ENCODE measurements around the gene RBFOX1.

Gene RBFOX1

DNA sequence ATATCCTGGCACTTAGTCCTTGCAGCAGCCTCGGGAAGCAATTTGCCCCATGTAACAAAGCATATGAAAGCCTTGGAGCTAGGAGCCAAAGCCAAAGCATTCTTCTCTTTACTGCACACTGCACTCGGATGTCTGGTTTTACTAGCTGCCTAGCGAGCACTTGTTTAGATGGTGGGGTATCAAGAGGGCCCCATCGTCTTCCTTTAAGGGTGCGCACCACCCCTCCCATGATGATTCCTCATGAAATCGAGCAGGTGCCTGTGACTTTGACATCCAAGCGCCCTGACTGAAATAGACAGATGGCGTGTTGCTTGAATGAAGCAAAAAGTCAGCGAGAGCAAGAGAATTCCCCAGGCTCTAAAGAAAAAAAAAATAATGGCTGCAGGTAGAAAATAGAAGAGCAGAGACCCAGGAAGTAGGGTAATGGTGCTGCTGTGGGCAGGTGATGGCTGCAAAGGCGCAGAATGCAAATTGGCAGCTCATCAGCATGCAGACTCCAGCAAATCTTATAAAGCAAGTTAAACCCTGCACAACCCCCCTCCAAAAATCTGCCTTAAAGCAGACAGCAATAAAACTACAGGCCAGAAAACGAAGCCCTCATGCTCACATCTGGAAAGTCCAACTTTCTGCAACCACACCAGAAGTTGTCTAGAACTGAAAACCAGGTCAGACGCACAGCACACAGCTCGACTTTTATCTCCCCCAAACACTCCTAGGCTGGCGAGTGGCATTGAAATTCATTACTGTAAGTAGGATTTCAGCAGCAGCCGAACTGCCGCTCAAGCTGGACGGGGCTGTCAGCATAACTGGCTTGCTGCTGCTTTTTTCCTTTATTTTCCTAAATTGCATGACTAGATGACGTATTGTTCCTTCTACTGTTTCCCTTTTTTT, 384.3 kb downstream of the RBFOX1 start:
- DNase-seq = no peak

DNA sequence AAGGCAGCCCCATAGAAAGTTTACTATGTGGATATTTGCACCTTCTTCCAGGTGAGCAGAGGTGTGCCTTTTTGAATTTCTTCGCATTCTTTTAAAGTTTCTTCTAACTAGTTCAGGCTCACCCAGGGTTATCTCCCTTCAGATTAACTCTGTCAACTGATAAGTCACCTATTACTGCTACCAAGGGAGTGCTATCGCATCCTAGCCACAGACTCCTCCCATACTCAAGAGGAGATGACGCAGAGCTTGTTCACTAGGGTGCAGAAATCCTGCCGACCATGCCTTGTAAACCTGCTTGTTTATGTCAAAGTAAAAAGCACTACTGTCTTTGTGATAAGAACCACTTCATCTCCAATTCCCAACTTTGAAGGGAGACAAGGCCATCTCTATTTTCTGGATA, 390.1 kb downstream of the RBFOX1 start:
- no peak for DNase-seq

DNA sequence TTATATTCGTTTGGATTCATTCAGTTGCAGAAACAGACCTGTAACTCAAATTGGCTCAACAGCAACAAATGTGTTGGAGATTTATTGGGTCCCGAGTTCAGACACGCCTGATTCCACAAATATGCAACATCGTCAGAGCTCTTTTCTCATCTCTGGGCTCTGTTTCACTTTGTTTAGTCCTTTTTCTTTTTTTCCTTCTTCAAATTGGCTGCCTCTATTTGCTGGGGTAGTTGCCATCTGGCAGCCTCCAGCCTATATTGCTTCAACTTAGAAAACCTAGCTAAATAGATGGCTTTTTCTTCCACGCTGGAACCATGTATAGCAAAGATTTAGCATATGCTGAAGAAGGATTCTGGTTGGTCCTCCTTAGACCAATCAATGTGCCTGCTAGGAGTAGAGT, 398.5 kb downstream of the RBFOX1 start:
- DNase-seq = no peak

DNA sequence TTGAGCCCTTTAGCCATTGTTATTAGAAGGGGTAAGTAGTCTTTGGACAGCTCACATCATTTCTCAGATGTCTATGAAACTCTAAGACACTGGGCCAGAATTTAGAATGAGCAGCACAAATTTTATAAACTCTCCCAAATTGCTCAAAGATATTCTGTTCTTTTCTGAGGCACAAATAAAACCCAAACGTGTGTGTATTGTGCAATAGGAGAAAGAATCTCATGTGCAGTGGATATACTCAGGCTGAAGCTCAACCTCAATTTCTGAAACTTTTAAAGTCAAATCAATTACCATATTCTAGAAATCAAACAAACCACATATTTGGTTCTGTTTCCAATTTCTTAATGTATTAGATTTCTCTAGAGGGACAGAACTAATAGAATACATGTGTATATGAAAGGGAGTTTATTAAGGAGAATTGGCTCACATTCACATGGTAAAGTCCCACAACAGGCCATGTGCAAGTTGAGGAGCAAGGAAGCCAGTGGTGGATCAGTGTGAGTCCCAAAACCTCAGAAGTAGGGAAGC, 403.6 kb downstream of the RBFOX1 start:
- DNase-seq = no peak

DNA sequence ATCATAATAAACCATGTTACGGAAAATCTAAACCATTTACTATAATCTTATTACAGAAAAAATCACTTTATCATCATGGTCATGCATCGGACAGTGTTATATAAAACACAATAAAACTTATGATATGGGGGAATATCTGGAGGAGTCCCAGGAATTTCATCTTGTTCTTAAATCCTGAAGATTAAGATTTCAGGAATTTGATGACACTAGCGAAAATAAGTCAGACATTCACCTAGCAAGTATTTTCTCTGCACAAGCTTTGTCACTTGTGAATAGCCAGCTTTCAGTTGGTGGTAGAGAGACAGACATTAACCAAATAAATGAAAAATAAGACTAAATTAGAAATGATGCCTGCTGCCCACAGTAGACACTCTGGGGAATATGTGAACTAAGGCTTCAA, 410.0 kb downstream of the RBFOX1 start:
- no peak for DNase-seq

DNA sequence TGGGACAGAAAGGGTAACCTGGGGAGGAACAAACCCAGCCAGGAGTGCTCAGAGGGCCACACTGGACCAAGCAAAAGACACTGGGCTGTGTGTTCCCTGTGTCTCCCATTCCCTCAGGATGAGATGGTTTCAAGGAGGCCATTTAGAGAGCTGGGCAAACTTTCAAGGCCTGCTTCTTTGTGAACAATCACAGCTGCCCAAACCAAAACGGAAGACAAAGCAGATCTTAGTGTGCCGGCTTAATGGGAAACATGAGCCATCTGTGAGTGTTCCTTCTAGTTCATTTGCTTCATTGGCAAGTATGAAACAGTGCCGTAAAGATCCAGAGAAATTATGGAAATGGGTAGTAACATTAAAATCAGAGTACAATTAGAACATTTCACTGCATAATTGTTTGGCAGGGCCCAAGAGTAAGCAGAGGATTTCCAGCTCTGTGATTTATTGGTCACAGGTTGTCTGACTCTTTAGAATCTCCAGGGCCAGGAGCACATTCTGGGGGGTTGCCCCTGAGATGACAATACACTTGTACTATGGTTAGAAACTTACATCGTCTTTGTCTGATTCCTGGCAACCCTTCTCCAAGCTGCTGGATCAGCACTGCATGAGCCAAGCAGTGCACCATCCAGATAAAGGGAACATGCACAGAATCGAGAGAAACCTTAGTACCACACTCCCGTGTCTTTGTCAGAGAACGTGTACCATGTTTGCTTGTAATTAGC, 412.1 kb downstream of the RBFOX1 start:
- DNase-seq = no peak

DNA sequence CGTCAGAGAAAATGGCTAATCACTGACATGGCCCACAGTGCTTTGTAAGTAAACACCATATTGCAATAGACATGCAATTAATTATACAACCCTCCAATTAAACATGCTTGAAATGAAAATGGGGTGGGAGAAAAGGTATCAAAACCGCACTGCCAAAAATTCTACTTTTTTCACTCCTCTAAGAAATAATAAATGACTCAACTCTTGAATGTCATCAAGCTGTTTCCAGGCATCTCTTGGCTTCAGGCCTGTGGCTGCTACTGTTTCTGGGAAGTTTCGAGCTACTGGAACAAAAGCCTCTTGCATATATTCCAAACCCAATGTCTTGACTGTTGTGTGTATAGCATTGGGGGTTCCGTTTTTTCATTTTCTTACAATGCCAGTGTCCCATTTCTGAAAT, 412.6 kb downstream of the RBFOX1 start:
- DNase-seq = no peak

DNA sequence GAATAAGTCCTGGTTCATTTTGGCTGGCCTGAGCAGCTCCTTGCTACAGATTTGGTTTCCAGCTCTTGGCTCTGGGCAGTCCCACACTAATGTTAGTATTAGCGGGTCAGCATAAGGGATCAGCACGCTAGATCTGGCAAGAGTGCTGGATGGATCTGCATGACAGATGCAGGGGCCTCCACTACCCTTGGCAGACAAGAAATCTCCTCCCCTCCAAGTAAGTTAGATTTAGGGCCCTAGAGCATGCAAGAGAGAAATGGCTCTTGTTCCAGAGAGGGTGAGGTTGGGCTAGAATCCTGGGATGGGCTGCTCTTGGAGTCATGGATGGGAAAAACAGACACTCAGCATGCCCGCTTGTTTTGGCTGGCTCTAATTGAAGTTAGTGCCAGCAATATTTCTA, 414.3 kb downstream of the RBFOX1 start:
- DNase-seq = no peak

DNA sequence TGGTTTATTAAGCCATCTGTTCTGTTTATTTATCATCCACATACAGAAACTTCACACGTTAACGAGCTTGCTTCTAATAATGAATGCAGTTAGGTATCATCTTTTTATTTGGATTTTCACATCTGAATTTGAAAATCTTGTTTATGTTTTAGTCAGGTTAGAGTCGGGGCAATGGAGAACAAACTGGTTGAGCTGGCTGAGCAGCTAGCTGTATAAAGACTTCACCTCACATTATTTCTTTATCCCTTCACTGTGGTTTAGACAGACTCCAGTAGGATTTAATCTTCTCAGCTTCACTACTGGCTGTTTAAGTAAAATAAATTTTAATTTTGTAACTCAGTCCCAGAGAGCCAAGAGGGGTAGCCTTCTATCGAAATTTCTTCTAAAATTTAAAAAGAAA, 415.9 kb downstream of the RBFOX1 start:
- DNase-seq = no peak

DNA sequence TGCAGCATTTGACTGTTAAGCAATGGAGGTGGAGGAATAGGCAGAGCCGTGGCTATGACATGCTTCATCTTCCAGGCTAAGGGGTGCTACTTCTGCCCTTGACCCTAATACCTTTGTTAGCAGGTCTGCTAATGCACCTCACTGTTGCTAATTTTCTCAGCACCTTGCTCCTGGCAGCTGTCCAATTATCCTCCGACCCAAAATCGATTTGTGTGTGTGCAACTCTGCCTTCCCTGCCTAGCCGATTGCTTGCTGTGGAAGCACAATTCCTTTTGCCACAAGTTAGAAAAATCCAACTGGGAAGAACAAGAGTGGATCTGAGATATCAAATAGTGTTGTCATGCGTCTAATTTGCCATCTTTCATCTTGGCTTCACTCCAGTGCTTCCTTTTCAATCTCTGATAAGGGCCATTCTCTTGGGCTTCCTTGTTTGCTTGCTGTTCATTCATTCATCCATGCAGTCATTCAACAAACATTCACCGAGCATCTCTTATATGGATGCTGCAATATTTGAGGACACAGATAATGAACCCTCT, 422.8 kb downstream of the RBFOX1 start:
- DNase-seq = no peak

Data from MV-4-11 (cell line).